Gastrocnemius medialis (tissue), 4 donors: ENCODE measurements around the gene OR2AE1.

Source experiments
- POLR2A ChIP-seq, 2 donors: fragments of 450-650 bp; IDR thresholded peaks; one replicate each; pipeline ENCODE4 v1.6.1; 2017; ENCODE audit warnings: antibody characterized with exemption in 2 of 2, mild to moderate bottlenecking in 2 of 2, moderate library complexity in 2 of 2
- TF ChIP-seq, protein P1 (sequence below), 5 experiments: fragments of 450-650 bp in 3 of 5; fragments of 200-600 bp in 2 of 5; sonication (generic) in 2 of 5; IDR thresholded peaks in 4 of 5; conservative IDR thresholded peaks in 1 of 5; 1 replicate in 4 of 5; 2 replicates in 1 of 5; pipeline ENCODE4 v1.5.1; 2016 to 2019; ENCODE audit warnings: antibody characterized with exemption in 5 of 5, mild to moderate bottlenecking in 3 of 5, moderate library complexity in 3 of 5

DNA sequence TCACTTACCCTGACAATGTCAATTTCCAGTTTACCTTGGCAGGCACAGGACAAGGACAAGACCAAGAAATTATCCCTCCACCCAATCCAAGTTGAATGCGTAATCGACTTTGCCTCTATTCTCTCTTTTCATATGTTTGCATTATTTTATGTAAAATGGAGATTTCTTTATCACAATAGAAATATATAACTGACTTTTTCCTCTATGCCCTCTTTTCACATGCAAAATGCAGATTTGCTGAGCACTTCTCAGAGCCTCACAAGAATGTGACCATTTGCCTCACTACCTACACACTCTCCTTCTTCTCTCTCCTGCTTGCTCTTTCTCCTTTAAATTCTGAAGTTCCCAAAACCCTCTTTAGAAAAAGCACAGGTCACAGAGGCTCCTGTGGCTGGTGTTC, 33.9 kb downstream of the OR2AE1 start:
- no peak for TF ChIP-seq POLR2A (IDR thresholded peaks at IDR 0.05)
- TF ChIP-seq, protein P1, sequence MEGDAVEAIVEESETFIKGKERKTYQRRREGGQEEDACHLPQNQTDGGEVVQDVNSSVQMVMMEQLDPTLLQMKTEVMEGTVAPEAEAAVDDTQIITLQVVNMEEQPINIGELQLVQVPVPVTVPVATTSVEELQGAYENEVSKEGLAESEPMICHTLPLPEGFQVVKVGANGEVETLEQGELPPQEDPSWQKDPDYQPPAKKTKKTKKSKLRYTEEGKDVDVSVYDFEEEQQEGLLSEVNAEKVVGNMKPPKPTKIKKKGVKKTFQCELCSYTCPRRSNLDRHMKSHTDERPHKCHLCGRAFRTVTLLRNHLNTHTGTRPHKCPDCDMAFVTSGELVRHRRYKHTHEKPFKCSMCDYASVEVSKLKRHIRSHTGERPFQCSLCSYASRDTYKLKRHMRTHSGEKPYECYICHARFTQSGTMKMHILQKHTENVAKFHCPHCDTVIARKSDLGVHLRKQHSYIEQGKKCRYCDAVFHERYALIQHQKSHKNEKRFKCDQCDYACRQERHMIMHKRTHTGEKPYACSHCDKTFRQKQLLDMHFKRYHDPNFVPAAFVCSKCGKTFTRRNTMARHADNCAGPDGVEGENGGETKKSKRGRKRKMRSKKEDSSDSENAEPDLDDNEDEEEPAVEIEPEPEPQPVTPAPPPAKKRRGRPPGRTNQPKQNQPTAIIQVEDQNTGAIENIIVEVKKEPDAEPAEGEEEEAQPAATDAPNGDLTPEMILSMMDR (IDR thresholded peaks at IDR 0.05 in 4 of 5, conservative IDR thresholded peaks at IDR 0.05 in 1 of 5): no peak
